WERI-Rb-1 (cell line): ENCODE measurements around the gene OBP2A.
"Not testable (repeated sequence)": the region's sequence is repeated elsewhere in the genome, so short reads cannot be mapped to it uniquely, and the experiment has no call there.

Source experiments
- DNase-seq: peaks from one replicate; pipeline ENCODE4 v3.0.0-alpha.2; 2020
- H3K27ac ChIP-seq: fragments of 250-450 bp; sonication (Bioruptor Pico); 2 replicates; pipeline ENCODE4 v1.5.1; 2020; ENCODE audit warnings: mild to moderate bottlenecking, moderate library complexity
- H3K27me3 ChIP-seq: fragments of 250-450 bp; sonication (Bioruptor Pico); 2 replicates; pipeline ENCODE4 v1.5.1; 2021; ENCODE audit warnings: mild to moderate bottlenecking, low read depth, moderate library complexity; ENCODE audit not compliant: insufficient read depth, severe bottlenecking
- H3K36me3 ChIP-seq: fragments of 250-450 bp; sonication (Bioruptor Pico); 2 replicates; pipeline ENCODE4 v1.5.1; 2020; ENCODE audit warnings: mild to moderate bottlenecking, moderate library complexity
- H3K4me3 ChIP-seq: 2 replicates; pipeline ENCODE4 v1.5.1; 2011; ENCODE audit warnings: low read depth, mild to moderate bottlenecking, control low read depth, low read length
- H3K9me3 ChIP-seq: fragments of 250-450 bp; sonication (Bioruptor Pico); 2 replicates; pipeline ENCODE4 v1.5.1; 2021; ENCODE audit warnings: mild to moderate bottlenecking, moderate library complexity; ENCODE audit not compliant: severe bottlenecking
- CTCF ChIP-seq: IDR thresholded peaks from 2 replicates; pipeline ENCODE4 v1.5.1; 2011; ENCODE audit warnings: low read depth, mild to moderate bottlenecking, control low read depth, inconsistent platforms, low read length

Gene OBP2A, protein sequence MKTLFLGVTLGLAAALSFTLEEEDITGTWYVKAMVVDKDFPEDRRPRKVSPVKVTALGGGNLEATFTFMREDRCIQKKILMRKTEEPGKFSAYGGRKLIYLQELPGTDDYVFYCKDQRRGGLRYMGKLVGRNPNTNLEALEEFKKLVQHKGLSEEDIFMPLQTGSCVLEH

GRCh38 chr9:135545646-135546176 lies at the start of gene OBP2A:
Gene OBP2A, plus strand, starts transcription at chr9:135546126. Its CDS starts 55 bp downstream, at chr9:135546181.
- not testable (repeated sequence) for H3K36me3 ChIP-seq, H3K27ac ChIP-seq, H3K4me3 ChIP-seq, H3K9me3 ChIP-seq, H3K27me3 ChIP-seq, DNase-seq

- Histone ChIP-seq H3K27ac (no peak overlapping the region), H3K9me3 (no peaks in the 10 kb centered on the region), H3K27me3 (no peaks in the 10 kb centered on the region), H3K36me3 (peaks cover 31% of the 10 kb centered on the region), H3K4me3 (no peak overlapping the region)
- no peak for TF ChIP-seq CTCF
- no peak for DNase-seq
Observed at GRCh38 chr9:135498381-135499126, 47.4 kb upstream of the OBP2A start.

DNA sequence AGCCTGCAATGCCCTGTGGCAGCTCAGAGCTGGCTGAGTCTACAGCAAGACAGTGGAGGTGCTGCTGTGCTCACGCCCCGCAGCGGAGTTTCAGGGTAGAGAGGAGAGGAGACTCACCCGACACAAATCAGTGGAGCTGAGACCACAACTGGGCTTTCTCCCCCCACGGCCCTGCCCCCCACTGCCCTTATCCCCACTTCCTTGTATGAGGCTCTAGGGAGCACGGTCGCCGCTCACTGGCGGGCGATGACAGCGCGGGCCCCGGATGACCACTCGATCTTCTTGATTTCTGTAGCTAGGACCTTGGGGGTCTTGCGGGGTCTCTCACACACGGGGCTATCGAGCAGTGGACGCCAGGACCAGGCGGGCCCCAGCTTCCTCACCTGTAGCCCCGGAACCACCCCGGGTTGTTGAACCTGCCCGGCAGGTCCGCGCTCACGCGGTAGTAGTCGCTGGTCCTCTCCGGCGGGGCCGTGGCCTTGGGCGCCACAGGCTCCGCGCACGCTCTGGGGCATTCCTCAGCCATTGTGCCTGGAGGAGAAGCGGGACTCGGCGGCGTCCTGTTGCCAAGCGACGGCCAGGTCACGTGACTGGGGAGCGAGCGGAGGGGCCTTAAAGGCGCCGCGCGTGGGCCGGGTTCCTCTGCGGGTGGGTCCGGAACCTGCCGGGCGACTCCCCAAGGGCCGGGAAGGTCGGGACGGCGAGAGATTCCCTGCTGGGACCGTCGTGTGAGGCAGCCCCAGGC lies 46.4 kb upstream of the OBP2A start:
- H3K27me3 ChIP-seq = no peaks in the 10 kb centered on the region
- H3K9me3 ChIP-seq = no peaks in the 10 kb centered on the region
- peak; percentile 95 for DNase-seq
- peak overlapping the region; percentile 94 for H3K4me3 ChIP-seq
- TF ChIP-seq CTCF = no peak
- H3K36me3 ChIP-seq = peaks cover 40% of the 10 kb centered on the region
- peak overlapping the region; percentile 94 for H3K27ac ChIP-seq

GRCh38 chr9:135500071-135500524 lies 45.8 kb upstream of the OBP2A start:
- Histone ChIP-seq H3K27ac (peak overlapping the region; percentile 94), H3K36me3 (peaks cover 45% of the 10 kb centered on the region), H3K27me3 (no peaks in the 10 kb centered on the region), H3K4me3 (peak overlapping the region; percentile 94), H3K9me3 (no peaks in the 10 kb centered on the region)
- no peak for DNase-seq
- no peak for TF ChIP-seq CTCF

- no peaks in the 10 kb centered on the region for H3K27me3 ChIP-seq
- peak; percentile 89 for DNase-seq
- peak within 1 kb of the TSS; percentile 94 for H3K27ac ChIP-seq
- H3K4me3 ChIP-seq = peak within 1 kb of the TSS; percentile 94
- H3K9me3 ChIP-seq = no peaks in the 10 kb centered on the region
- peak; percentile 93 for TF ChIP-seq CTCF
- peaks cover 49% of the 10 kb centered on the region for H3K36me3 ChIP-seq
Observed at GRCh38 chr9:135500525-135501260, 45.2 kb upstream of the OBP2A start, which contains the start of gene MRPS2. Gene MRPS2, plus strand, starts transcription at chr9:135500682. Its CDS starts 29 bp downstream, at chr9:135500711.
